GM12892 (cell line): ENCODE results near the gene ACACB.

Experiments
- POLR2A ChIP-seq: IDR thresholded peaks from 2 replicates; pipeline ENCODE4 v1.6.1; 2011; ENCODE audit warnings: low read depth, low read length, control low read depth
- POLR2AphosphoS5 ChIP-seq: IDR thresholded peaks from 2 replicates; pipeline ENCODE4 v1.6.1; 2011; ENCODE audit warnings: low read depth, low read length, control low read depth
- TAF1 ChIP-seq: IDR thresholded peaks from 2 replicates; pipeline ENCODE4 v1.6.1; 2011; ENCODE audit warnings: low read depth, mild to moderate bottlenecking, control low read depth, low read length, borderline replicate concordance

DNA sequence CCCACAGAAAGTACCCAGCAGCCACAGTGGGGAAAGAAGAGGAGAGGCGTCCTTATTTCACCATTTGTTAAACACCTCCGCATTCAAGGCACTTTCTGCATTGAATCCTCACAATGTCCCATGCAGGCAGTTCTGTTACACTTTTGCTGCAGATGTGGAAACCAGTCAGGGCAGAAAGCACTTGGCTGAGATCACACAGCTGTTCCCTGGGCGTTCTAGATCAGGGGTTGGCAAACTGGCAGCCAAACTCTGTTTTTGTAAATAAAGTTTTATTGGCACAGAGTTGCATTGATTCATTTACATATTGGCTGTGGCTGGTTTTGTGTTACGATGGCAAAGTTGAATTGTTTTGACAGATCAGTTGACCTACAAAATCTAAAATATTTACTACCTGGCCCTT lies 172.6 kb downstream of the ACACB start:
- no peak for TF ChIP-seq POLR2AphosphoS5
- TF ChIP-seq POLR2A: no peak
- TF ChIP-seq TAF1: no peak
